Fibroblast of villous mesenchyme (primary cell): ENCODE measurements around the gene HTT-AS. TPM values are rescaled to one million over a fixed set of nuclear protein-coding genes. Genes with fewer than 3 reads are reported as not detected.

Experiments used
- DNase-seq: peaks from one replicate; pipeline ENCODE4 v3.0.0-alpha.2; 2010; ENCODE audit warnings: low read depth
- H3K4me3 ChIP-seq: 2 replicates; pipeline ENCODE4 v1.5.1; 2011; ENCODE audit warnings: low read depth, mild to moderate bottlenecking, low read length
- total RNA-seq: library from RNA; depleted of rRNA; stranded (reverse); fragments of >200 nt; gene quantifications from 2 replicates; pipeline ENCODE4 v1.2.3, GENCODE V29; 2012
- TF ChIP-seq, protein P1 (sequence below): IDR thresholded peaks from 2 replicates; pipeline ENCODE4 v1.5.1; 2012; ENCODE audit warnings: low read depth, mild to moderate bottlenecking, low read length; ENCODE audit not compliant: insufficient read depth

The HTT-AS gene
- total RNA-seq, 1 donor = not detected

DNA sequence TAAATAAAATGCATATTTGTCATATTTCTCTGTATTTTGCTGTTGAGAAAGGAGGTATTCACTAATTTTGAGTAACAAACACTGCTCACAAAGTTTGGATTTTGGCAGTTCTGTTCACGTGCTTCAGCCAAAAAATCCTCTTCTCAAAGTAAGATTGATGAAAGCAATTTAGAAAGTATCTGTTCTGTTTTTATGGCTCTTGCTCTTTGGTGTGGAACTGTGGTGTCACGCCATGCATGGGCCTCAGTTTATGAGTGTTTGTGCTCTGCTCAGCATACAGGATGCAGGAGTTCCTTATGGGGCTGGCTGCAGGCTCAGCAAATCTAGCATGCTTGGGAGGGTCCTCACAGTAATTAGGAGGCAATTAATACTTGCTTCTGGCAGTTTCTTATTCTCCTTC, 3.5 kb upstream of the HTT-AS start:
- TF ChIP-seq, protein P1, sequence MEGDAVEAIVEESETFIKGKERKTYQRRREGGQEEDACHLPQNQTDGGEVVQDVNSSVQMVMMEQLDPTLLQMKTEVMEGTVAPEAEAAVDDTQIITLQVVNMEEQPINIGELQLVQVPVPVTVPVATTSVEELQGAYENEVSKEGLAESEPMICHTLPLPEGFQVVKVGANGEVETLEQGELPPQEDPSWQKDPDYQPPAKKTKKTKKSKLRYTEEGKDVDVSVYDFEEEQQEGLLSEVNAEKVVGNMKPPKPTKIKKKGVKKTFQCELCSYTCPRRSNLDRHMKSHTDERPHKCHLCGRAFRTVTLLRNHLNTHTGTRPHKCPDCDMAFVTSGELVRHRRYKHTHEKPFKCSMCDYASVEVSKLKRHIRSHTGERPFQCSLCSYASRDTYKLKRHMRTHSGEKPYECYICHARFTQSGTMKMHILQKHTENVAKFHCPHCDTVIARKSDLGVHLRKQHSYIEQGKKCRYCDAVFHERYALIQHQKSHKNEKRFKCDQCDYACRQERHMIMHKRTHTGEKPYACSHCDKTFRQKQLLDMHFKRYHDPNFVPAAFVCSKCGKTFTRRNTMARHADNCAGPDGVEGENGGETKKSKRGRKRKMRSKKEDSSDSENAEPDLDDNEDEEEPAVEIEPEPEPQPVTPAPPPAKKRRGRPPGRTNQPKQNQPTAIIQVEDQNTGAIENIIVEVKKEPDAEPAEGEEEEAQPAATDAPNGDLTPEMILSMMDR = no peak
- no peak for DNase-seq
- H3K4me3 ChIP-seq = no peak overlapping the region

- no peak for DNase-seq
- TF ChIP-seq, protein P1 = no peak
- peak overlapping the region; percentile 84 for H3K4me3 ChIP-seq
Observed at GRCh38 chr4:3075652-3075981, 1.3 kb upstream of the HTT-AS start.

- TF ChIP-seq, protein P1 = no peak
- peak; percentile 75 for DNase-seq
Observed at GRCh38 chr4:3074846-3075651, 711 bp upstream of the HTT-AS start.

GRCh38 chr4:3073158-3074077, 920 bp downstream of the HTT-AS start:
- no peak for DNase-seq
- TF ChIP-seq, protein P1 = peak; percentile 11
- peak overlapping the region; percentile 69 for H3K4me3 ChIP-seq

More at GRCh38 chr4:3074846-3075651, 711 bp upstream of the HTT-AS start:
- H3K4me3 ChIP-seq = peak overlapping the region; percentile 84

GRCh38 chr4:3071811-3072210, 2.5 kb downstream of the HTT-AS start:
- DNase-seq = no peak
- TF ChIP-seq, protein P1 = no peak
- no peak overlapping the region for H3K4me3 ChIP-seq

DNA sequence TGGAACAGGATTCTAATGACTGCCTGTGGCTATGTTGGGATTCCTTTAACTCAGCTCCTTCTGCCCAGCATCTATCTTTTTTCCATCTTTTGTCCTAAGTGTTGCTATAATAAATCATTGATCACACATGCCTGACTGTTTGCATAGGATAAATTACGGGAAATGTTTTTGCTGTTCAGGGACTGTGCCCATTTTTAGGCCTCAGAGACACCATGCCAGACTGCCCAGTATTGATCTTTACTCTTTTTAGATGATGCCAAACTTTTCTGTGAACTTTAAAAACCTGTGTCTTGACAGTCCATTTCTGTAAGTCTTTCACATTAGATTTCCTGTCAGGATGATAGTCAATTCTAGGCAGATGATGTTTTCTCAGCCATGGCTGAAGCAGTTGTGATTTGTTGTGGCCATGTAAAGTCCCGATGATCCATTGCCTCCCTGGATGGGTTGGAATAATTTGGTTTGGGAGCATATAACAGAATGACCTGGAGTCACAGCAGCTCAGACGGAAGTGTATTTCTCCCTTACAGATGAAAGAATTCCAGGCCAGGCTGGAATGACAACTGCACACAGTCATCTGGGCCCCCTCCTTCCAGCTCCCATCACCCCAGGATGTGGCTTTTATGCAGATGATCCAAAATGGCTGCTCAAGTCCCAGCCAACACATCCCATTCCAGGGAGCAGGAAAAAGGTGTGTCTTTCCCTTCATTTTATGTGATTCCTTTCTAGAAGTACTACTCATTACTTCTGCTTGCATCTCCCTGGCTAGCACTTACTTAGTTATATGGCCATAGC, 3.4 kb downstream of the HTT-AS start:
- TF ChIP-seq, protein P1 = no peak
- no peak for DNase-seq
- no peak overlapping the region for H3K4me3 ChIP-seq
